ENCODE measurements around the gene PAH. TPM values are rescaled to one million over a fixed set of nuclear protein-coding genes. Genes with fewer than 3 reads are reported as not detected.

Gene PAH
- total and polyA plus RNA-seq, 9 donors, result 0.23 to 2.6 (median 1.3) TPM; not detected in 4

DNA sequence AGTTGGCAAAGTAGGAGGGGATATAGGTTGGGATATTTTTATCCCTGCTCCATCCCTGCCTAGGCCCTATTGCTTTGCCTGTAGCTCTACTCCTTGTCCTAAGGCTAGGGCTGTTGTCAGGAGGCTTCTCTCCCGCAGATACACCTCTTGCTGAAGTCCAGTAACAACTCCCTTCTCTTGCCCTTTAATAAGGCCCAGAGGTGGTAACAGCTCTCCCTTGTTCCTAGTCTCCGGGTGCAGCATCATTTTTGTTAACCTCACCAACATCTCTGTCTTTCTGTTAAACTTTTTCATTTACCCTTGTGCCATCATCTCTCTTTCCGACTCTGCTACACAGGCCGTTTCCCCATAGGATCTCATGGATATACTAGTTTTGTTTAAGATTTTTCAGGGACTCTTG lies 46.8 kb upstream of the PAH start:
- Histone ChIP-seq H3K4me3 (no peak overlapping the region), H3K36me3 (no peaks in the 10 kb centered on the region), H3K9me3 (peaks cover 0 to 12% of the 10 kb centered on the region in 2 donors), H3K27me3 (no peaks in the 10 kb centered on the region), H3K27ac (no peak overlapping the region), H3K4me1 (ENCODE audit: insufficient read depth) (peaks cover under 1% of the 10 kb centered on the region)
- intact Hi-C loops (cut with DNase I), result no loop called here
- DNase-seq, result no peak
- 50 to 57% (median 51%) methylated on average over 4 of the region's 4 CpGs for WGBS, 3 donors
- TF ChIP-seq EP300 (IDR thresholded peaks at IDR 0.05) (no peak), POLR2A (IDR thresholded peaks at IDR 0.05) (no peak)
- TF ChIP-seq, protein P1, sequence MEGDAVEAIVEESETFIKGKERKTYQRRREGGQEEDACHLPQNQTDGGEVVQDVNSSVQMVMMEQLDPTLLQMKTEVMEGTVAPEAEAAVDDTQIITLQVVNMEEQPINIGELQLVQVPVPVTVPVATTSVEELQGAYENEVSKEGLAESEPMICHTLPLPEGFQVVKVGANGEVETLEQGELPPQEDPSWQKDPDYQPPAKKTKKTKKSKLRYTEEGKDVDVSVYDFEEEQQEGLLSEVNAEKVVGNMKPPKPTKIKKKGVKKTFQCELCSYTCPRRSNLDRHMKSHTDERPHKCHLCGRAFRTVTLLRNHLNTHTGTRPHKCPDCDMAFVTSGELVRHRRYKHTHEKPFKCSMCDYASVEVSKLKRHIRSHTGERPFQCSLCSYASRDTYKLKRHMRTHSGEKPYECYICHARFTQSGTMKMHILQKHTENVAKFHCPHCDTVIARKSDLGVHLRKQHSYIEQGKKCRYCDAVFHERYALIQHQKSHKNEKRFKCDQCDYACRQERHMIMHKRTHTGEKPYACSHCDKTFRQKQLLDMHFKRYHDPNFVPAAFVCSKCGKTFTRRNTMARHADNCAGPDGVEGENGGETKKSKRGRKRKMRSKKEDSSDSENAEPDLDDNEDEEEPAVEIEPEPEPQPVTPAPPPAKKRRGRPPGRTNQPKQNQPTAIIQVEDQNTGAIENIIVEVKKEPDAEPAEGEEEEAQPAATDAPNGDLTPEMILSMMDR (IDR thresholded peaks at IDR 0.05), result no peak

- H3K4me3 ChIP-seq, result no peak overlapping the region
- TF ChIP-seq EP300 (IDR thresholded peaks at IDR 0.05) (no peak), POLR2A (IDR thresholded peaks at IDR 0.05) (no peak)
- TF ChIP-seq, protein P1 (IDR thresholded peaks at IDR 0.05), result no peak
- H3K27me3 ChIP-seq, result no peaks in the 10 kb centered on the region
- H3K9me3 ChIP-seq, result peaks cover 0 to 12% of the 10 kb centered on the region in 2 donors
- no peak for DNase-seq
- H3K36me3 ChIP-seq, result no peaks in the 10 kb centered on the region
- H3K4me1 ChIP-seq (ENCODE audit: insufficient read depth), result peaks cover 5% of the 10 kb centered on the region
- 4 to 9% (median 8%) methylated on average over 3 of the region's 3 CpGs for WGBS, 3 donors
- intact Hi-C loops (cut with DNase I), result no loop called here
- no peak overlapping the region for H3K27ac ChIP-seq
These were observed 45.9 kb upstream of the PAH start for GRCh38 chr12:102962986-102963385.

DNA sequence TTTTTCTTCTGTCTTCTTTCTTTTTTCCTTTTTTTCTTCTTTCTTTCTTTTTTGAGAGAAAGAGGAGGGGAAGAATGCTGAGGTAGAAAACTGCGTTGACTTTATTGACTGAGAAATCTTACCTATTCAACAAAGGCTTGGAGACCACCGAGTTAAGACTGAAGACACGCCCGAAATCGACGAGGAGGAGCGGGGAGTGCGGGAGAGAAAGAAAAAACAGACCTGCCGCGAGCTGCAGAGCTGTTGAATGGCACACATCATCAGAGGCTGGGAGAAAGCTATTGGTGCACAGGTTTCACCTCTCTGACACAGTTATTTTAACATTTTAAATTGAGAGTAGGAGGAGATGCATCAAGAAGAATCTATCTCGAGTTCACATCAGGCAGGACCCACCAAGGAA lies 45.5 kb upstream of the PAH start:
- Histone ChIP-seq H3K27ac (no peak overlapping the region), H3K4me1 (ENCODE audit: insufficient read depth) (peaks cover 5% of the 10 kb centered on the region), H3K4me3 (no peak overlapping the region), H3K36me3 (no peaks in the 10 kb centered on the region), H3K27me3 (no peaks in the 10 kb centered on the region), H3K9me3 (peaks cover 0 to 12% of the 10 kb centered on the region in 2 donors)
- no peak for DNase-seq
- 1 to 5% (median 3%) methylated on average over 11 of the region's 11 CpGs for WGBS, 3 donors
- intact Hi-C loops (cut with DNase I), result no loop called here
- TF ChIP-seq, protein P1 (IDR thresholded peaks at IDR 0.05), result no peak
- TF ChIP-seq POLR2A (IDR thresholded peaks at IDR 0.05) (no peak), EP300 (IDR thresholded peaks at IDR 0.05) (no peak)

- no peak for DNase-seq
- Histone ChIP-seq H3K36me3 (no peaks in the 10 kb centered on the region), H3K9me3 (peaks cover 0 to 12% of the 10 kb centered on the region in 2 donors), H3K4me3 (no peak overlapping the region), H3K4me1 (ENCODE audit: insufficient read depth) (peaks cover 5% of the 10 kb centered on the region), H3K27ac (no peak overlapping the region), H3K27me3 (no peaks in the 10 kb centered on the region)
- WGBS, 3 donors, result 5 to 13% (median 10%) methylated on average over 8 of the region's 8 CpGs
- intact Hi-C loops (cut with DNase I), result no loop called here
- TF ChIP-seq POLR2A (IDR thresholded peaks at IDR 0.05) (no peak), EP300 (IDR thresholded peaks at IDR 0.05) (no peak)
- TF ChIP-seq, protein P1 (IDR thresholded peaks at IDR 0.05), result no peak
These were observed 44.4 kb upstream of the PAH start for GRCh38 chr12:102961466-102961855.
